Astrocyte of the cerebellum (primary cell): ENCODE measurements around the gene FUT1.

Experiments
- DNase-seq: peaks from one replicate; pipeline ENCODE4 v3.0.0-alpha.2; 2011; ENCODE audit warnings: low read depth
- H3K4me3 ChIP-seq: 2 replicates; pipeline ENCODE4 v1.5.1; 2011; ENCODE audit warnings: mild to moderate bottlenecking, low read depth, low read length, moderate library complexity
- CTCF ChIP-seq: IDR thresholded peaks from 2 replicates; pipeline ENCODE4 v1.5.1; 2012; ENCODE audit warnings: low read length, low read depth, moderate library complexity, mild to moderate bottlenecking; ENCODE audit errors: missing control alignments
- in situ Hi-C: cut with HindIII; loops from 2 replicates; pipeline ENCODE4 v1.10.0; 2017; ENCODE audit warnings: low sequenced_read_pairs

Gene FUT1

GRCh38 chr19:48711106-48711662 is 41.3 kb downstream of the FUT1 start:
- no peak overlapping the region for H3K4me3 ChIP-seq
- no peak for DNase-seq
- in situ Hi-C loops = no loop called here
- TF ChIP-seq CTCF = no peak

DNA sequence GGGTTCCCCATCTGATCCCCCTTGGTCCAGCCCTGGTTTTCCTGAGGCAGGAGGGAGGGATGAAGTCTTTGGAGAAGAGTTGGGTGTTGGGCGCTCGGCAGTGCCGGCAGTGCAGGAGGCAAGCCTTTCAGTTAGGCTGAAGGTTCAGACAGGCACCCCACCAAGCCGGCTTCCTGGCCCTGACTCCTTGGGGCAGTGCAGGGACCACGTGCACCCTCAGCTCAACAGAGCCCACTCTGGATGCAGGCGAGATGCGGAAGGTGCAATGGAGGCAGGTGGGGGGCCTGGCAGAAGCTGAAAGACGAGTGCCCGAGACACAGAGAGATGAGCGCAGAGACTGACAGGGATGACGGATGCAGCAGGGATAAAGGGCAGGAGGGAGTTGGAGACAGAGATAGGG is 44.0 kb downstream of the FUT1 start:
- in situ Hi-C loops = no loop called here
- no peak for DNase-seq
- no peak overlapping the region for H3K4me3 ChIP-seq
- TF ChIP-seq CTCF = no peak

GRCh38 chr19:48705431-48705830 is 47.0 kb downstream of the FUT1 start:
- no peak for TF ChIP-seq CTCF
- in situ Hi-C loops = no loop called here
- no peak for DNase-seq

DNA sequence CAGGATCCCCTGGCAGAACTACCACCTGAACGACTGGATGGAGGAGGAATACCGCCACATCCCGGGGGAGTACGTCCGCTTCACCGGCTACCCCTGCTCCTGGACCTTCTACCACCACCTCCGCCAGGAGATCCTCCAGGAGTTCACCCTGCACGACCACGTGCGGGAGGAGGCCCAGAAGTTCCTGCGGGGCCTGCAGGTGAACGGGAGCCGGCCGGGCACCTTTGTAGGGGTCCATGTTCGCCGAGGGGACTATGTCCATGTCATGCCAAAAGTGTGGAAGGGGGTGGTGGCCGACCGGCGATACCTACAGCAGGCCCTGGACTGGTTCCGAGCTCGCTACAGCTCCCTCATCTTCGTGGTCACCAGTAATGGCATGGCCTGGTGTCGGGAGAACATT is 49.1 kb downstream of the FUT1 start:
- DNase-seq = no peak
- no peak overlapping the region for H3K4me3 ChIP-seq
- in situ Hi-C loops = no loop called here
- TF ChIP-seq CTCF = no peak

More at GRCh38 chr19:48705431-48705830, 47.0 kb downstream of the FUT1 start:
- no peak overlapping the region for H3K4me3 ChIP-seq

GRCh38 chr19:48702701-48703100 is 49.7 kb downstream of the FUT1 start:
- H3K4me3 ChIP-seq = no peak overlapping the region
- DNase-seq = no peak
- in situ Hi-C loops = no loop called here
- TF ChIP-seq CTCF = no peak

- no peak for TF ChIP-seq CTCF
- DNase-seq = peak; percentile 49
- no peak overlapping the region for H3K4me3 ChIP-seq
- in situ Hi-C loops = no loop called here
Observed at GRCh38 chr19:48698046-48698445, 54.4 kb downstream of the FUT1 start.
